GM12872 (cell line): ENCODE results near the gene AACS.

Experiments used
- TF ChIP-seq, protein P1 (sequence below): IDR thresholded peaks from 3 replicates; pipeline ENCODE4 v1.5.1; 2011; ENCODE audit warnings: low read depth, mild to moderate bottlenecking, low read length, moderate library complexity; ENCODE audit not compliant: insufficient read depth

The AACS gene

GRCh38 chr12:125124320-125124966 lies 59.2 kb downstream of the AACS start:
- TF ChIP-seq, protein P1, sequence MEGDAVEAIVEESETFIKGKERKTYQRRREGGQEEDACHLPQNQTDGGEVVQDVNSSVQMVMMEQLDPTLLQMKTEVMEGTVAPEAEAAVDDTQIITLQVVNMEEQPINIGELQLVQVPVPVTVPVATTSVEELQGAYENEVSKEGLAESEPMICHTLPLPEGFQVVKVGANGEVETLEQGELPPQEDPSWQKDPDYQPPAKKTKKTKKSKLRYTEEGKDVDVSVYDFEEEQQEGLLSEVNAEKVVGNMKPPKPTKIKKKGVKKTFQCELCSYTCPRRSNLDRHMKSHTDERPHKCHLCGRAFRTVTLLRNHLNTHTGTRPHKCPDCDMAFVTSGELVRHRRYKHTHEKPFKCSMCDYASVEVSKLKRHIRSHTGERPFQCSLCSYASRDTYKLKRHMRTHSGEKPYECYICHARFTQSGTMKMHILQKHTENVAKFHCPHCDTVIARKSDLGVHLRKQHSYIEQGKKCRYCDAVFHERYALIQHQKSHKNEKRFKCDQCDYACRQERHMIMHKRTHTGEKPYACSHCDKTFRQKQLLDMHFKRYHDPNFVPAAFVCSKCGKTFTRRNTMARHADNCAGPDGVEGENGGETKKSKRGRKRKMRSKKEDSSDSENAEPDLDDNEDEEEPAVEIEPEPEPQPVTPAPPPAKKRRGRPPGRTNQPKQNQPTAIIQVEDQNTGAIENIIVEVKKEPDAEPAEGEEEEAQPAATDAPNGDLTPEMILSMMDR, result no peak

GRCh38 chr12:125125271-125125670 lies 60.0 kb downstream of the AACS start:
- TF ChIP-seq, protein P1, result no peak

DNA sequence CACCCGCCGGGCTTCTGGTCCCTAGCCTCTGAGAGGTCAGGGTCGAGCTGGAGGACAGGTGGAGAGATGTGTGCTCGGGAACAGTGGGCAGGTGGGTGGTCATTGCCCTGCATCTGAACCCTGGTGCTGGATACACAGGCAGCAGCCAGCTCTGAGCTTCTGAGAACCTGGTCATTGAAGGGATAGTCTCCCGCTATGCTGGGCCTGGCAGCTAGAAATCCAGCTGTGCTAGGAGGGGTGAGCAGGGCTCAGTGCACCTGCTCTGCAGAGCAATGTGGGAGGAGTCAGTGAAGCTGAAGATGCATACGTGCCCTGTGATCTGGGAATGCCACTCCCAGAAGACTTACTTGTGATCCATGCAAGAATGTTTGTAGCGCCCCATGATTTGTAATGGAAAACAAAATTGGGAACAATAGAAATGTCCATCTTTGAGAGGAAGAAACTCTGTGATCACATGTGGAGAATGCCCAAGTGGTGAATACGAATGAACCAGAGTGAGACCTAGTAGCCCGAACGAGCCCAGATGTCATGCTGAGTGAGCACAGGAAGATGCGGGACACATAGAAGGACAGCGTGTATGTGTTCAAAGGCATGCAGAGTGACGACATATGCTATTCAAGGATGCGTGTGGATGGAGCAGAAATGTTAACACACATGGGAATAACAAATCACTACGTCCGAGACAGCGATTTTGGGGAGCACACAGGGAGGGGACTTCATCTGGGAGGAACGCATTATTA lies 63.4 kb downstream of the AACS start:
- TF ChIP-seq, protein P1, result no peak

DNA sequence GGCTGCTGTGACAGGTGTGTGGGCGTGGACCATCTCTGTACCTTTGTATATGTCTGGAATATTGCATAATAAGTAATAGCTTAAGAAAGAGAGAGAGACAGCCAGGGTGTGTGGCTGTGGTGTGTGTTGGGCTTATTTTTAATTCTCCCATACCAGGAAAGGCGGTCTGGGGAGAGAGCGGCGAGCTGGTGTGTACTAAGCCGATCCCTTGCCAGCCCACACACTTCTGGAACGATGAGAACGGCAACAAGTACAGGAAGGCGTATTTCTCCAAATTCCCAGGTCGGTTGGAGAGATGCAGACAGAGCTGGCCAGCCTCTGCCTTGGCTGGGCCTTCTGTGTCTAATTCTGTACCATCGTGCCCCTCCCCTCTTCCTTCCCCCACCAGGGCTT lies 63.9 kb downstream of the AACS start:
- TF ChIP-seq, protein P1, result no peak

DNA sequence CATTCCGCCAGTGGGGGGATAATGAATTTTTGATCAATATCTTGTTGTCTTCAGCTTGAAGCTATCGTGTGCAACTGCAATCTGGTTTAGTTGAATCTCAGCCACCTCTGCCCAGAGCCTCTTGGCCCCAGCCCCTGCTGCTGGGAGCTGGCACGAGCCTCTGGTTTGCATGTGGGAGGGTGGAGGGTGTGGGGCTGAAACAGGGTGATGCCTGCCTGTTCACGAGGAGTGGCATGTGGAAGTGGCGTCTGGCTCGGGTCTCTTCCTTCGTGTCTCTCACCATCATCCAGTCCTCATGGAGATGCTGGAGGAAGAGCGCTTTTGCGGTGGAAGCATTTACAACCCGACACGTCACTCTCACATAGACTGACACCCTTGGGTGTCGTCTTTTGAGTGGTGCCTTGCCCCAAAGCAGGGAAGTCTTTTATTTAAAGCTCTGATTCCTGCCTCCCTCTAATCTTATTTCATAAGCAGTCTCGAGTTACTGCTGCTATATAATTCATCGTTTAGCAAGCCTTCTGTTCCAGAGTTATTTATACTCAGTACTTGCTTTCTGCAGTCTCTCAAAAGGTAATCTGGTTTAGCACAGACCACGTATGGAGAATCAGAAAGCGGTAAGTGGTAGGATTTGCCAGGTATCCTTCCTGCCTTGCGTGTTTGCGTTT lies 64.5 kb downstream of the AACS start:
- TF ChIP-seq, protein P1, result no peak

- TF ChIP-seq, protein P1, result no peak
Observed at GRCh38 chr12:125131958-125132357, 66.7 kb downstream of the AACS start.

DNA sequence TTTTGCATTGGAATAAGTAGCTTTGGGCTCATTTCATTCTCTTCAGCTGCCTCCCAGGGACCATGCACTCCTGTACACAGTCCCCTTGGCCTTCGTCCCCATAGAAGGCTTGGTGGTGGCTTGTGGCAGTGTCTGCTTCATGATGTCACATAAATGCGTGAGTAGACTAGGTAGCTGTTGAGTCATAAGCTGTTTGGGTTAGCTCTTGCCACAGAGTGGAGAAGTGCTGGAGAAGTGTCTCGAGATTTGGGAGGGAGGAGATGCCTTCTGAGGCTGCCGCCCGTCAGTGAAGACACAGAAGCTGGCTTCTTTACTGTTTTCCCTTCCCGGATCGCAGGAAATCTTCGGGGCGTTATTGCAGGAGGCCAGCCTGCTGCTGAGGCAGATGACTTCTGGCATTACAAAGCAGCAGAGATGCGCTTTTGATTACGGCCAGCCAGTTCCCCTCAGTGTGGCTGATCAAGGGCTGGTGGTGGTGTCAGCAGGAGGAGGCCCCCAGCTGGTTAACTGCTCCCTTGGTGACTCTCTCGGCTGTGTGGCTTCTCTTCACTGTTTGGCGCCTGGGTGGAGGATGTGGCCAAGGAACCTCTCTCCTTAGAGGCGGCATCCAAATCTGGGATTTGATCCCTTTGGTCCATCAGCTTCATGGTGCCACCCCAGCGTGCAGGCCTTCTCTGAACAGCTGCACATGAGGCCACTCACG lies 67.6 kb downstream of the AACS start:
- TF ChIP-seq, protein P1, result no peak
